RKO (cell line): ENCODE data around the gene PLEKHG4.

Source experiments
- DNase-seq: peaks from one replicate; pipeline ENCODE4 v3.0.0-alpha.2; 2016; ENCODE audit warnings: low spot score

The PLEKHG4 gene

DNA sequence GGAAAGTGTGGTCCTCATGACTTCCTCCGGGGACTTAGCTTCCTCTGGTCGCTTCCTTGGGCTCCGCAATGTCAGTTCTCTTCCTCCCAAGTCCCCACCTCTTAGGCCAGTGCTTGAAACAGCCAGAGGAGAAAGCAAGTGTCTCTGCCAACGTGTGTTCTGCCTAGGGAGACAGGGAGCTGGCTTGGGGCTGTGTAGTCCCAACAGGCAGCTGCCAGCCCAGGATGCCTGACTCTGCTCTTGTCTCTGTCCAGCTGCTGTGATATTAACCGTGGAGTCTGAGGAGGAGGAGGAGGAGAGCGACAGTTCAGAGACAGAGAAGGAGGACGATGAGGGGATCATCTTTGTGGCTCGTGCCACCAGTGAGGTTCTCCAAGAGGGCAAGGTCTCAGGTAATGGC, 13.5 kb upstream of the PLEKHG4 start:
- DNase-seq = no peak

DNA sequence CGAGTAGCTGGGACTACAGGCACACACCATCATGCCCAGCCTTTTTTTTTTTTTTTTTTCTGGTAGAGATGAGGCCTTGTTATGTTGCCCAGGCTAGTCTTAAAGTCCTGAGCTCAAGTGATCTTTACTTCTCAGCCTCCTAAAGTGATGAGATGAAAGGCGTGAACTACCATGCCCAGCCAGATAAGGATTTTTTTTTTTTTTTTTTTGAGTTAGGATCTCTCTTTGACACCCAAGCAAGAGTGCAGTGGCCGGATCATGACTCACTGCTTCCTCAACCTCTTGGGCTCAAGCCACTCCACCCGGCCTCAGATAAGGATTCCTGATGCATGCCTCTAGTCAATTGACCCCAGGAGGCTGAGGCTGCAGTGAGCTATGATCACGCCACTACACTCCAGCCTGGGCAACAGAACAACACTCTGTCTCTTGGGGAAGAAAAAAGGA, 11.2 kb upstream of the PLEKHG4 start:
- DNase-seq = peak; percentile 83

DNA sequence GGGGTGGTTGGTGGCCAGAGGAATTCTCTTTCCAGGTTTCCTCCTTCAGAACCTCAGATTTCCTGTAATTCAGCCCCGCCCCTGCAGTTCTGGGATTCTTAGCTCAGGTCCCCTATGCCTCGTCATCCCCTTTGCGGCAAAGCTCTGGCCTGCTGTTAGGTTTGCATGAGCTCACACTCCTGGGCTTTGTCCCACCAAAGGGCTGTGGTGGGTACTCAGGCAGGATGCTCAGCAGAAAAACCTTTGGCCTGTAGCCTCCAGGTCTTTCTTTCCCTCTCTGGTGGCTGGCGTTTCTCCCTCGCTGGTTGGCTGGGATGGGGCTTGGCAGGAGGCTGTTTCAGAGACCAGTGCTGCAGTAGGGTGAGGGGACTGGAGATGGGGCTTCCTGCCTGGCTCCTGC, 9.6 kb upstream of the PLEKHG4 start:
- no peak for DNase-seq

DNA sequence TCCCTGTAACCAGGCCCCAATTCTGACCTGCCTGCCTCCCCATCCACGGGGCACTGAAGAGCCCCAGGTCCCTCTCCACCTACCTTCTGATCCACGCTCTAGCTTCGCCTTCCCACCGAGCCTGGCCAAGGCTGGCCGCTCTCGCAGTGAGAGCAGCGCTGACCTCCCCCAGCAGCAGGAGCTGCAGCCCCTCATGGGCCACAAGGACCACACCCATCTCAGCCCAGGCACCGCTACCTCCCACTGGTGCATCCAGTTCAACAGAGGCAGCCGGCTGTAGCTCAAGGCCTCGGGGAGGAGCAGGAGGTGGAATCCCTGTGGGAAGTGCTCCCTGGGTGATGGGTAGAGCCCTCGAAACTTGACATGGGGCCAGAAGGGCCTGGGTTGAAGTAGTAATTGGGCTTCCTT, 8.4 kb upstream of the PLEKHG4 start:
- DNase-seq = no peak

DNA sequence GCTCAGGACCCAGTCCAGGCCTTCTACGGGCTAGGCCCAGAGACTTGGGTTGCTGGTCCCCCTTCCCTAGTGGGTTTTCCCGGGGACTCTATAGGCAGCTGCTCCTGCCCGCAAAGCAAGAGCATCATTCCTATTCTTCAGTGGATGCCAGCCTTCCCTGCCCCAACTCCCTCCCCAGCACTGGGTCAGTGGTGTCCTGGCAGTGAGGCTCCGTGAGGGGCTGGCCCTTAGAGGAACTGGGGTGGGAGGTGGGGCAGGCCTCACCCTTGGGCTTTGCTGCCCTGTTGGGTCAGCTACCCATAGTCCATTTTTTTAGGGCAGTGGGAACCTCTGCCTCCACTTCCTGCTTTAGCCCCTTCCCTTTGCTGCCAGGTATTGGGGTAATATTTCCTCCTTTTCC, 7.9 kb upstream of the PLEKHG4 start:
- DNase-seq = no peak

DNA sequence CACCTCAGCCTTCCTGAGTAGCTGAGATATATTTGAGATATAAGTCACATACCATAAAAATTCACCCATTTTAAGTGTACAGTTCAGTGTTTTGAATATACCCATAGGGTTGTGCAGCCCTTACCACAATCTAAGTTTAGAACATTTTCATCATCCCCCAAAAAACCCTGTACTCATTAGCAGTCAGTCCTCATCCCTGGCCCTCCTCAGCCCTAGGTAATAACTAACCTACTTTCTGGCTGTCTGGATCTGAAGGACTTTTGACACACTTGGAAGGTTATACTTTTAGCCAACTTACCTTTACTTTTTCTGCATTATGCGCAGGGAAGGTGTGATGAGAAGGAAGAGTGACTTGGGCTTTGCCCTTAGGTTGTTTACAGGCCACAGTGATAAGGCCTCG, 4.0 kb upstream of the PLEKHG4 start:
- DNase-seq = no peak

DNA sequence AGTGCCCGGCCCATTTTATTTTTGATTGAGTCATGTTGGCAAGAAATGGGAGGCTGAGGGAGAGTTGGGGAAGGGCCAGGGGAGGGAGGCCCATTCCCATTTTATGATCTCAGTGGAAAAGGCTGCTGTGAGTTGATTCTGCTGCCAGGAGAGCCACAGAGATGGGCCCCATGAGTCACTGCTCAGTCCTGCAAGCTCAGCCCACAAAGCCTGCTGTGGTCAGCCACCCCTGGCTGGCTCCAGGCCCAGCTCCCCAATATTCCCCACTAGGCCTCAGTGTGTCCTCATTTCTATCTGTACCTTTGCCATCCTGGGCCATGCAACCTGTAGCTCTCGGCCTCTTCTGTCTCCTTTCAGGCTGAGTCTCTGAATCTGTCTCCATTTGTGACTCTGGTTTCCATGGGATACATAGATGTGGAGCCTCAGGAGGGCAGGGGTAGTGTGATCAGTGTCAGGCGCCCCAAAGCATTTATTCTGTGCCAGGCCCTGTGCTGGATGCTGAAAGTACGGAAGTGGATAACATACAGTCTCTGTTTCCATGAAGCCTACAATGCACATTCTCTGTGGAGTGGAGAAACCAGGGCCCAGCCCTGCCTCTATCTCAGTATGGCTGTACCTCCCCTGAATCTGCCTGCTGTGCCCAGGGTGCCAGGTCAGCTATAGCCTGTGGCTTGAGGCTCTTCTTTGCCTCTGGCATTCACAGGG, 1.9 kb upstream of the PLEKHG4 start:
- DNase-seq = peak; percentile 92

DNA sequence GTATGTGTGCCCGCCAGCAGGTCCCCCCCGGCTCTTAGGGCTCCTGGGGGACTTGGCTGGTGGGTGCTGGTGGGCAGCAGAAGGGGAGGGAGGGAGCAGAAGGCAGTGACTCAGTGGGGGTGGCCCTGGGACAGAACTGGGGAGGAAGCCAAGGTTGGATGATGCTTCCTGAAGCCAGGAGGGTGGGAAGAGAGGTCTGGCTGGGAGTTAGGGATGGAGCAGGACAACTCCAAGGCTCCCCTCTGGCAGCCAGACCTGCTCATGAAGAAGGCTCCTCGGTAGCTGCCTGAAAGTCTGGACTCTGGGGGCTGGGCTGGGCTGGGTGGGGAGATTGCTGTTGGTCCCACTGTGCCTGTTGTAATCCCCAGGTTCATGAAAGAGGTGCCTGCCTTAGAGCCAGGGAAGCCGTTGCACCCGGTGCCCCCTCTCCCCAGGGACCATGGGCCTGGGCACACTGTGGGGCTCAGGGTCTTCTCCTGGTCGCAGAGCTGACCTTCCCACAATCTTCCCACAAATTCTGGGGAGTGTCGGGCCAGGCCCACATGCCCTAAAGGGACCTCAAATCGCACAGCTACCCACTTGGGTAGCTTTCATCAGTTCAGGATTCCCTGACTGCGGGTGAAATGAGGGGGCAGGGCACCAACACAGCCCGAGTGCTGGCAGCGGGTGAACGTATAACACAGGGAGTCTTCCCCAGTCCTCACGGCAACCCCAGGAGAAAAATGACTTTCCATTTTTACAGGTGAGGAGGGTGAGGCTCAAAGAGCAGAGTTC, 1.1 kb upstream of the PLEKHG4 start:
- DNase-seq = peak; percentile 30

DNA sequence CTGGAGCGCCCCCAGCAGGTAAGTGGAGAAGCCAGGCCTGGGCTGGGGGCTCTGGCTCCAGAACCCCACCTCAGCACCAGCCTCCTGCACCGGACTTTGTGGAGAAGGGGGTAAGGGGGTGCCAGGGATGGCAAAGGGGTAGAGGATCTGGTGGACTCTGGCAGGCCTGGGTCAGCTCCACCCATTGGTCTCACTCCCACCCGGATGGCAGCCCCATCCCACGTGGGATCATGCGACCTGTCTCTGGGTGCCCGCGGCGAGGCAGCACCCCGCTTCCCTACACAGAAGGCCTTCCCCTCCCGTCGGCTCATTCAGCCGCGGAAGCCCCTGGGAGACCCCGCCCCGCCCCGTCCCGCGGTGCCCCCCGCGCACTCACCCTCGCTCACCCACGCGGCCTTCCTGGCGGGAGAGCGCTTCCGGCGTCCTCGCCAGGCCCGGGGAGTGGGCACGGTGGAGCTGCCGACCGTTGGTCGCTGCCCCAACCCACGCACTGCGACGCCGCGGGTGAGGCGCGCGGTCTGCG, 498 bp upstream of the PLEKHG4 start:
- DNase-seq = no peak

DNA sequence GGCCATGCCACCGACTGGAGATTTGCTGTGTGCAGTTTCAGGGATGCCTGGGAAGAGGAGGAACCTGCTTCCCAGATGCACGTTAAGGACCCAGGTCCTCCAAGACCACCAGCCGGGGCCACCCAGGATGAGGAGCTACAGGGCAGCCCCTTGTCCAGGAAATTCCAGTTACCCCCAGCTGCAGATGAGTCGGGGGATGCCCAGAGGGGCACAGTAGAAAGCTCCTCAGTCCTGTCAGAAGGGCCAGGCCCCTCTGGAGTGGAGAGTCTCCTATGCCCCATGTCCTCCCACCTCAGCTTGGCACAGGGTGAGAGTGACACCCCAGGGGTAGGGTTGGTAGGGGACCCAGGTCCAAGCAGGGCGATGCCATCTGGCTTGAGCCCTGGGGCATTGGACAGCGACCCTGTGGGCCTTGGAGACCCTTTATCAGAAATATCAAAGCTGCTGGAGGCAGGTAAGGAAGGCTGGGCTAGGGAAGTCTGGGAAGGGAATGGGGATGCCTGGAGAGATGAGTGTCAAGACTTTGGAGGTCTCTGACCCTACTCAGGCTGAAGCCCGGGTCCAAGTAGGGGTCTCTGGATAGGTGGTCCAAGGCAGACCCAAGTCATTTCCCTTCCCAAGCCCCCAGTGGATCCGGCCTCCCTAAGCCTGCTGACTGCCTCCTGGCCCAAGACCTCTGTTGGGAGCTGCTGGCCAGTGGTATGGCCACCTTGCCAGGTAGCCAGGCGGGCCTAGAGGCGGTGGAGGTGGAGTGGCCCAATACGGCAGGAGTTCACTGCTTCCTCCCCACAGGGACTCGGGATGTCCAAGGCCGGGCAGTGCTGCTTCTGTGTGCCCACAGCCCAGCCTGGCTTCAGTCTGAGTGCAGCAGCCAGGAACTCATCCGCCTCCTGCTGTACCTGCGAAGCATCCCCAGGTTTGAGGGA, 1.0 kb downstream of the PLEKHG4 start:
- no peak for DNase-seq

DNA sequence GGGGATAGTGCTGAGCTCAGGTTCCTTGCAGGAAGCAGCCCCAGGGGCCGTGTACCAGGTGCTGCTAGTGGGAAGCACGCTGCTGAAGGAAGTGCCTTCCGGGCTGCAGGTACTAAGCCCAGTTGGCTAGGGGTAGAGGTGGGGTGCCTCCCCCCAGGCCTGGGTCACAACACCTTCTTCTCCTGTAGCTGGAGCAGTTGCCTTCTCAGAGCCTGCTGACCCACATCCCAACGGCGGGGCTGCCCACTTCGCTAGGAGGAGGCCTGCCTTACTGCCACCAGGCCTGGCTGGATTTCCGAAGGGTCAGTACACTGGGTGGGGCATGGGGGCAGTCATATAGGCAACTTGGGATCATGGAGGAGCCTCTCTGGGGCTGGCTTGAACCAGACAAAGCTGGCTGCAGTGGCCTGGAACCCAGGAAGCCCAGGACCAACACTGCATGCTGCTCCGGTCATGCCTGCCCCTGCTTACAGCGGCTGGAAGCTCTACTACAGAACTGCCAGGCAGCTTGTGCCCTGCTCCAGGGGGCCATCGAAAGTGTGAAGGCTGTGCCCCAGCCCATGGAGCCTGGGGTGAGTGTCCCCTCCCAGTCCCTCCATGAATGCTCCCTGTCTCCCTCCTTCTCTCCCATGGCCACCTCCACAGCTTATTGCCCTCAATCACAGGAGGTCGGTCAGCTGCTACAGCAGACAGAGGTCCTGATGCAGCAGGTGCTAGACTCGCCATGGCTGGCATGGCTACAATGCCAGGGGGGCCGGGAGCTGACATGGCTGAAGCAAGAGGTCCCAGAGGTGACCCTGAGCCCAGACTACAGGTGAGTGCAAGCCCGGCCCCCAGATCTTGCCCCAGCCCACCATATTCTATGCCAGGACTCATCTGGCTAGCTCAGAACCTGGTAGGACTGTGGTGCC, 2.5 kb downstream of the PLEKHG4 start:
- DNase-seq = no peak

DNA sequence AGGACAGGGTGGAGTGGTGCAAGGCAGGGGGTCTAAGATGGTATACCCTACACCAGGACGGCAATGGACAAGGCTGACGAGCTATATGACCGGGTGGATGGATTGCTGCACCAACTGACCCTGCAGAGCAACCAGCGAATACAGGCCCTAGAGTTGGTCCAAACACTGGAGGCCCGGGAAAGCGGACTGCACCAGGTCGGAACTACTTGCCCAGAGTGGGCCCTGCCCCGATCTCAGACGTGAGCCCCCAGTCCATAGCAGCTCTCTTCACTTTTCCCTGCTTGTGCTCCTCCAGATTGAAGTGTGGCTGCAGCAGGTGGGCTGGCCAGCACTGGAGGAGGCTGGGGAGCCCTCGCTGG, 3.1 kb downstream of the PLEKHG4 start:
- no peak for DNase-seq

DNA sequence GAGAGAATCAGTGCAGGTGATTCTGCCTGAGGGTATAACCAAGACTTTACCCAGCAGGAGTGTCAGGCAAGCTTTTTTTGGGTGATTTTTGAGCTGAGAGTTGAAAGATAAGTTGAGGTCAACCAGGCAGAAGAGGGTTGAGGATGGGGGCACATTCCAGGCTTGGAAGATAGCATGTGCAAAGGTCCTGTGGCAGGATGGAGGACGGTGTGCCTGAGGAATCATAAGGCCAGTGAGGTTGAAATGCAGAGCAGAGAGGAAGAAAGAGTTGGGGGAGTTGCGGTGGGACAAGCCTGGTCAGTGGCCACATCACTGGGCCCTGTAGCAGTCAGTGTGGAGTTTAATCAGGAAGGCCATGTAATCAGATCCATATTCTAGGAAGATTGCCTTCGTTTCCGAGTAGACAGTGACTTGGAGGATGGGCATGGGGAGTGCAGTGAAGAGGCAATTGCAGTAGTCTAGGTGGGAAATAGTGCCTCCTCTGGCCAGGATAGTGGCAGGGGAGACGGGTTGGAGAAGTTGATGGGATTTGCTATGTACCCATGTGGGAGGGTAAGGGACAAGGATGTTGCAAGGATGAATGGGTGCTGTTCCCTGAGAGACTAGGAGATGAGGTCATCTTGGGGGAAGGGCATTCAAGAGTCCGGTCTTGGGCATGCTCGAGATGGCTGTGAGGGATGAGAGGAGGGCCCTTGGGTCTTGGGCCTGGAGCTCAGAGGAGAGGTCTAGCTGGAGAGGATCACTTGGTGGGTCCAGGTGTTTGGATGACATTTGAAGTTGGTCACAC, 3.9 kb downstream of the PLEKHG4 start:
- peak; percentile 15 for DNase-seq

DNA sequence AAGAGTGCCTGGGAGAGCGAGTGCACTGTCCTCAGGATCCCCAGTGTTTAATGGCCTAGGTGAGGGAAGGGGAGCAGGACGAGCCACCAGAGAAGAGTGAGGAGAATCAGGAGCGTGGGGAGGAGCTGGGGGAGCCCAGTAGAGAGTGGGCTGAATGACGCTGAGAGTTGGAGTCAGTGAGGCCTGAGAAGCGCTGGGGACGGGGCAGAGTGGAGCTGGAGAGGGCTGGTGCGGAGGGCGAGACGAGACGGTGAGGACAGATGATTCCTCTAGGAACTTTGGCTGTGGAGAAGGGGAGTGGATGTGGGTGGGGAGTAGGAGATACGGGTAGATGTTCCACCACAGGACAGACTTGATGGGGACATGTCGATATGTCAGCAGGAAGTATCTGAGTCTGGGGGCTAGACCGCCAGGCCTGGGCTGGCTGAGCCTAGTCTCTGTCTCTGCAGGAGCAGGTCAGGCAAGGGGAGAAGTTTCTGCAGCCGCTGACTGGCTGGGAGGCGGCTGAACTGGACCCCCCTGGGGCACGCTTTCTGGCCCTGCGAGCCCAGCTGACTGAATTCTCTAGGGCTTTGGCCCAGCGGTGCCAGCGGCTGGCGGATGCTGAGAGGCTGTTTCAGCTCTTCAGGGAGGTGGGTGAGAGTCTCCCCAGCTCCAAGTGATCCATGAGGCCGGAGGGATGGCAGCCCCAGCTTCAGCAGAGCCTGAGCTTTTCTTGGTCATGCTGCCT, 4.7 kb downstream of the PLEKHG4 start:
- DNase-seq = no peak

DNA sequence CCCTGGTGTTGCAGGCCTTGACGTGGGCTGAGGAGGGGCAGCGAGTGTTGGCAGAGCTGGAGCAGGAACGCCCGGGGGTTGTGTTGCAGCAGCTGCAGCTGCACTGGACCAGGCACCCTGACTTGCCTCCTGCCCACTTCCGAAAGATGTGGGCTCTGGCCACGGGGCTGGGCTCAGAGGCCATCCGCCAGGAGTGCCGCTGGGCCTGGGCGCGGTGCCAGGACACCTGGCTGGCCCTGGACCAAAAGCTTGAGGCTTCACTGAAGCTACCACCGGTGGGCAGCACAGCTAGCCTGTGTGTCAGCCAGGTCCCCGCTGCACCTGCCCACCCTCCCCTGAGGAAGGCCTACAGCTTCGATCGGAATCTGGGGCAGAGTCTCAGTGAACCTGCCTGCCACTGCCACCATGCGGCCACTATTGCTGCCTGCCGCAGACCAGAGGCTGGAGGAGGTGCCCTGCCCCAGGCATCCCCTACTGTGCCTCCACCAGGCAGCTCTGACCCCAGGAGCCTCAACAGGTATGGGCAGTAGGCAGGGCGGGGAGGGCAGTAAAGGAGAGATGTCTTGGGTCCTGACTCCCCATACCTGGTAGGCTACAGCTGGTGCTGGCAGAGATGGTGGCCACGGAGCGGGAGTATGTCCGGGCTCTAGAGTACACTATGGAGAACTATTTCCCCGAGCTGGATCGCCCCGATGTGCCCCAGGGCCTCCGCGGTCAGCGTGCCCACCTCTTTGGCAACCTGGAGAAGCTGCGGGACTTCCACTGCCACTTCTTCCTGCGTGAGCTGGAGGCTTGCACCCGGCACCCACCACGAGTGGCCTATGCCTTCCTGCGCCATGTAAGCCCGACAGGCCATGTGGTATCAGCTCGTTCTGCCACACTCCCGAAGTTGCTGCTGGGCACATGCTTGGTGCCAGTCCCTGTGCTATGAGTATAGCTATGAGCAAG, 5.6 kb downstream of the PLEKHG4 start:
- DNase-seq = peak; percentile 33

DNA sequence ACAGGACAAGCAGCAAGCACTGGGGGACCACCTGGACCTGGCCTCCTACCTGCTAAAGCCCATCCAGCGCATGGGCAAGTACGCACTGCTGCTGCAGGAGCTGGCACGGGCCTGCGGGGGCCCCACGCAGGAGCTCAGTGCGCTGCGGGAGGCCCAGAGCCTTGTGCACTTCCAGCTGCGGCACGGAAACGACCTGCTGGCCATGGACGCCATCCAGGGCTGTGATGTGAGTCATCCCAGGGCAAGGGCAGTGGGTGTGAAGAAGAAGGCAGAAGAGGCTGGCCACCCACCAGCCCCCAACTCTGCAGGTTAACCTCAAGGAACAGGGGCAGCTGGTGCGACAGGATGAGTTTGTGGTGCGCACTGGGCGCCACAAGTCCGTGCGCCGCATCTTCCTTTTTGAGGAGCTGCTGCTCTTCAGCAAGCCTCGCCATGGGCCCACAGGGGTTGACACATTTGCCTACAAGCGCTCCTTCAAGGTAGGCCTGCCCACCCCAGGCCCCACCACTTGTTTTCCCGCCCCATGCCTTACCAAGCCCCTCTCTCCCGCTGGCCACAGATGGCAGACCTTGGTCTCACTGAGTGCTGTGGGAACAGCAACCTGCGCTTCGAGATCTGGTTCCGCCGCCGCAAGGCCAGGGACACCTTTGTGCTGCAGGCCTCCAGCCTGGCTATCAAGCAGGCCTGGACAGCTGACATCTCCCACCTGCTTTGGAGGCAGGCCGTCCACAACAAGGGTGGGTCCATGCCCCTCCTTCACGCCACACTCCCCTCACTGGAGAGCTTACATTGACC, 7.3 kb downstream of the PLEKHG4 start:
- no peak for DNase-seq

DNA sequence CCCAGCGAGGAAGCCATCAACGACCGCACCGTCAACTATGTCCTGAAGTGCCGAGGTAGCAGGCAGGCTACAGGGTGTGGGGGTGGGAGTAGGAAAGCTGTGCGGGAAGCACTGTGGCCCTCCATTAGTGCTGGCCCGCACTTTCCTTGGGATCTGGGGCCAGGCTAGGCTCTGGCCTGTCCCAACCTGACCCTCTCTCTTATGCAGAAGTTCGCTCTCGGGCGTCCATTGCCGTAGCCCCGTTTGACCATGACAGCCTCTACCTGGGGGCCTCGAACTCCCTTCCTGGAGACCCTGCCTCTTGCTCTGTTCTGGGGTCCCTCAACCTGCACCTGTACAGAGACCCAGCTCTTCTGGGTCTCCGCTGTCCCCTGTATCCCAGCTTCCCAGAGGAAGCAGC, 8.6 kb downstream of the PLEKHG4 start:
- no peak for DNase-seq

DNA sequence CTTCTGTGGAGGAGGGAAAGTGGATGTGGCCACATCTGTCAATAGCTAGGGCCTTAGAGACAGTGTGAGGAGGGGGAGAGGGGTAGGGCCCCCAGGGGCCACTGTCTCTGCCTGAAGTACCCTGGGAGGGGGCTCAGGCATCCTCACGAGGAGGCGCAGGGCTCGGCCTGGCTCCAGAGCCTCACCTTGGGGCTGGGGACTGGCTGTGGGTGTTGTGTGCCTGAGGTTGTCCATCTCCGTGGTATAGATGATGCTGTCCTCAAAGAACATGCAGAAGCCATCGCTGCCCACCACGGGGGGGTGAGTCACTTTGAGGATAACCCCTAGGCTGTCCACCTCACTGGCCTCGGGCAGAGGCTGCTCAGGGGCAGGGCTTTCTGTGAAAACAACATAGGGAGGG, 12.1 kb downstream of the PLEKHG4 start:
- no peak for DNase-seq
